H1 (cell line): ENCODE data around the gene ZNF823. TPM values are rescaled to one million over a fixed set of nuclear protein-coding genes. Genes with fewer than 3 reads are reported as not detected.

Experiments
- ASH2L ChIP-seq: fragments of 200-600, 300-600 bp; sonication (generic); IDR thresholded peaks from one replicate; pipeline ENCODE4 v1.7.1; 2017; ENCODE audit warnings: low read length
- BRCA1 ChIP-seq: IDR thresholded peaks from 2 replicates; pipeline ENCODE4 v1.6.1; 2012; ENCODE audit warnings: low read depth, low read length, improper control_type of control experiment
- CHD7 ChIP-seq: fragments of 300-600 bp; sonication (generic); IDR thresholded peaks from 2 replicates; pipeline ENCODE4 v1.7.1; 2012; ENCODE audit warnings: low read length, moderate library complexity, mild to moderate bottlenecking, inconsistent platforms; ENCODE audit not compliant: insufficient replicate concordance
- MAFK ChIP-seq: IDR thresholded peaks from 2 replicates; pipeline ENCODE4 v1.6.1; 2012; ENCODE audit warnings: low read depth, mild to moderate bottlenecking, improper control_type of control experiment, low read length
- RFX5 ChIP-seq: IDR thresholded peaks from 2 replicates; pipeline ENCODE4 v1.6.1; 2011; ENCODE audit warnings: low read depth, low read length, improper control_type of control experiment, borderline replicate concordance
- SP1 ChIP-seq: IDR thresholded peaks from 2 replicates; pipeline ENCODE4 v1.6.1; 2011; ENCODE audit warnings: low read depth, low read length
- TAF1 ChIP-seq: IDR thresholded peaks from 2 replicates; pipeline ENCODE4 v1.6.1; 2011; ENCODE audit warnings: mild to moderate bottlenecking, low read depth, low read length
- USF2 ChIP-seq: IDR thresholded peaks from 2 replicates; pipeline ENCODE4 v1.6.1; 2011; ENCODE audit warnings: low read length, improper control_type of control experiment
- polyA plus RNA-seq, 7 experiments: library from polyadenylated mRNA; depleted of rRNA in 3 of 7; stranded (reverse) in 5 of 7; unstranded in 2 of 7; fragments of >200 nt in 5 of 7; fragments of 200-250 nt in 2 of 7; gene quantifications; 1 replicate in 5 of 7; 2 replicates in 1 of 7; 4 replicates in 1 of 7; pipeline versions ENCODE4 v1.2.1 to v1.2.3, GENCODE V29; 2011 to 2013; ENCODE audit warnings: missing spikeins in 2 of 7, mixed read lengths in 2 of 7
- total RNA-seq: library from RNA; stranded (reverse); fragmentation: NEBNext Ultra II Directional; extraction: Animal tissue kit (Norgen Biotek cat#: 25700); gene quantifications from 2 replicates; pipeline ENCODE4 v1.2.1, GENCODE V29; 2021

Gene ZNF823
- total and polyA plus RNA-seq, 2 of the 8 experiments (the other 6 are each of a cell fraction or from before 2014, with no cell fraction given), result 0.73 to 2.4 TPM

DNA sequence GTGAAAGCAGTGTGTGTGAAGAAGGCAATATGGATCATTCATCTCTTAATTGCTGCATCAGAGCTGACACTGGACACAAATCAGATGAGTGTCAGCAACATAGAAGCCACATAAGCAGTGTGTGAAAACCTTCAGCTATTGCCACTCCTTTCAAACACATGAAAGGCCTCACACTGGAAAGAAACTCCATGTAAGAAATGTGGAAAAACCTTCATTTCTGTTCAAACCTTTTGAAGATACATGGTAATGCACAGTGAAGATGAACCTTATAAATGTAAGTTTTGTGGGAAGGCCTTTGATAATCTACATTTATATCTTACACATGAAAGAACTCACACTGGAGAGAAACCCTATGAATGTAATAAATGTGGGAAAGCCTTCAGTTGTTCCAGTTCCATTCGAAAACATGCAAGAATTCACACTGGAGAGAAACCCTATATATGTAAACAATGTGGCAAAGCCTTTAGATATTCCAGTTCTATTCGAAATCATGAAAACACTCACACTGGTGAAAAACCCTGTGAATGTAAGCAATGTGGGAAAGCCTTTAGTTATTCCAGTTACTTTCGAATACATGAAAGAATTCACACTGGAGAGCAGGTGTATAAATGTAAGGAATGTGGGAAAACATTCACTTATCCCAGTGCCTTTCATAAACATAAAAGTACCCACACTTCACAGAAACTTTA lies 53.6 kb downstream of the ZNF823 start (continued):
- TF ChIP-seq CHD7 (no peak), BRCA1 (no peak), USF2 (no peak), MAFK (no peak), TAF1 (no peak), RFX5 (no peak), SP1 (no peak), ASH2L (no peak)
- TF ChIP-seq, all 59 proteins: peak for 0
